Activated T-cell treated with anti-CD3 and anti-CD28 coated beads for 1 hour (primary cell): ENCODE results near the gene PTF1A.

Experiments used
- DNase-seq: peaks from one replicate; pipeline ENCODE4 v3.0.0-alpha.2; 2020; ENCODE audit warnings: low read depth

PTF1A gene

GRCh38 chr10:23187155-23187554 lies 5.0 kb upstream of the PTF1A start:
- no peak for DNase-seq

- DNase-seq: no peak
These were observed 3.1 kb upstream of the PTF1A start for GRCh38 chr10:23189024-23189423.

GRCh38 chr10:23190872-23191763 lies 994 bp upstream of the PTF1A start:
- DNase-seq: no peak

GRCh38 chr10:23192712-23193434 lies 761 bp downstream of the PTF1A start:
- no peak for DNase-seq

GRCh38 chr10:23193435-23194074 lies 1.4 kb downstream of the PTF1A start:
- DNase-seq: no peak

GRCh38 chr10:23194471-23194965 lies 2.4 kb downstream of the PTF1A start:
- DNase-seq: no peak

GRCh38 chr10:23194966-23195845 lies 3.1 kb downstream of the PTF1A start:
- DNase-seq: no peak

GRCh38 chr10:23195846-23196600 lies 3.9 kb downstream of the PTF1A start:
- DNase-seq: no peak

GRCh38 chr10:23196915-23197314 lies 4.8 kb downstream of the PTF1A start:
- DNase-seq: no peak

- DNase-seq: no peak
These were observed 5.3 kb downstream of the PTF1A start for GRCh38 chr10:23197416-23197861.

- no peak for DNase-seq
These were observed 6.5 kb downstream of the PTF1A start for GRCh38 chr10:23198610-23198939.

GRCh38 chr10:23198940-23199767 lies 7.0 kb downstream of the PTF1A start:
- no peak for DNase-seq

GRCh38 chr10:23199768-23200511 lies 7.8 kb downstream of the PTF1A start:
- no peak for DNase-seq

GRCh38 chr10:23200586-23200985 lies 8.5 kb downstream of the PTF1A start:
- DNase-seq: no peak

GRCh38 chr10:23200997-23201652 lies 9.0 kb downstream of the PTF1A start:
- no peak for DNase-seq

- no peak for DNase-seq
These were observed 9.7 kb downstream of the PTF1A start for GRCh38 chr10:23201837-23202236.

- DNase-seq: no peak
These were observed 10.7 kb downstream of the PTF1A start for GRCh38 chr10:23202779-23203178.
